HEK293T (cell line): ENCODE results near the gene RPH3AL.

Experiments used
- BHLHE40 ChIP-seq: fragments of 450-650 bp; IDR thresholded peaks from 2 replicates; pipeline ENCODE4 v1.6.1; 2016; ENCODE audit warnings: mild to moderate bottlenecking, moderate library complexity, borderline replicate concordance
- ELF4 ChIP-seq: fragments of 450-650 bp; IDR thresholded peaks from 2 replicates; pipeline ENCODE4 v1.6.1; 2017; ENCODE audit warnings: antibody characterized with exemption
- FOXA1 ChIP-seq: fragments of 450-650 bp; IDR thresholded peaks from 2 replicates; pipeline ENCODE4 v1.6.1; 2016; ENCODE audit warnings: mild to moderate bottlenecking
- FOXK2 ChIP-seq: fragments of 450-650 bp; IDR thresholded peaks from 2 replicates; pipeline ENCODE4 v1.6.1; 2016; ENCODE audit warnings: mild to moderate bottlenecking
- FOXM1 ChIP-seq: fragments of 450-650 bp; IDR thresholded peaks from 2 replicates; pipeline ENCODE4 v1.6.1; 2017; ENCODE audit warnings: mild to moderate bottlenecking, borderline replicate concordance
- LEF1 ChIP-seq: fragments of 450-650 bp; IDR thresholded peaks from 2 replicates; pipeline ENCODE4 v1.6.1; 2017; ENCODE audit warnings: mild to moderate bottlenecking, borderline replicate concordance
- SP1 ChIP-seq: fragments of 450-650 bp; IDR thresholded peaks from 2 replicates; pipeline ENCODE4 v1.6.1; 2017
- SUZ12 ChIP-seq: fragments of 450-650 bp; IDR thresholded peaks from 2 replicates; pipeline ENCODE4 v1.6.1; 2016; ENCODE audit warnings: mild to moderate bottlenecking
- TARDBP ChIP-seq: fragments of 450-650 bp; IDR thresholded peaks from 2 replicates; pipeline ENCODE4 v1.6.1; 2016
- TF ChIP-seq, protein P1 (sequence below): fragments of 450-650 bp; IDR thresholded peaks from 2 replicates; pipeline ENCODE4 v1.6.1; 2016

DNA sequence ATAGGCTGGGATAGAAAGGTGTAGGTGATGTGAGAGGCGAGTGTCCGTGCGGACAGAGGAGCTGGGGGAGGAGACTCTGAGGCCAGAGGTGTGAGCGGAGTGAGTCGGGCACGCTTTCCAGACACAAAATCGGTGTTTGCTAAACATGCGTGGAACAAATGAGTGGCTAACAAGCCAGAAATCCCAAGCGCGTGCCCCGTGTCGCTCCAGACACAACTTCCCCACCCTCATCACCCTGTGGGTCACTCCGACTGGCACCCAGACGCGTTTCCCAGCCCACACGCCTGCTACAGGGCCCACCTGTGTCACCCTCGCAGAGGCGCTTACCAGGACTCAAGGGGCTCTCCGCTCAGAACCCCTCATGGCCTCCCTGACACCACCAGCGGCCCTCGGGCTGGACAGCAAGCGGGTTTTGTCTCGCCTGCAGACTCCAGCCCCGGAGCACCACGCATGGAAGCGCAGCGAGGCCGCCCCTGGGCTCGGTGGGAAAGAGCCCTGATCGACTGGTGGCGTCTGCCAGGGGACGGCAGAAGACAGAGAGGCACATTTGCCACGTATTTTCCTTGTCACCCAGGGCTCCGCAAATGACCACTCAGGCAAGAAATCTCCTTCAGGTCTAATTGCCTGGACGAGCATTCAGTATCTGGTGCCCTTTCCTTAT lies 6.0 kb upstream of the RPH3AL start:
- TF ChIP-seq TARDBP (no peak), FOXA1 (no peak), LEF1 (no peak), FOXM1 (no peak), BHLHE40 (no peak), SP1 (no peak), ELF4 (no peak), SUZ12 (no peak), FOXK2 (no peak)
- TF ChIP-seq, protein P1, sequence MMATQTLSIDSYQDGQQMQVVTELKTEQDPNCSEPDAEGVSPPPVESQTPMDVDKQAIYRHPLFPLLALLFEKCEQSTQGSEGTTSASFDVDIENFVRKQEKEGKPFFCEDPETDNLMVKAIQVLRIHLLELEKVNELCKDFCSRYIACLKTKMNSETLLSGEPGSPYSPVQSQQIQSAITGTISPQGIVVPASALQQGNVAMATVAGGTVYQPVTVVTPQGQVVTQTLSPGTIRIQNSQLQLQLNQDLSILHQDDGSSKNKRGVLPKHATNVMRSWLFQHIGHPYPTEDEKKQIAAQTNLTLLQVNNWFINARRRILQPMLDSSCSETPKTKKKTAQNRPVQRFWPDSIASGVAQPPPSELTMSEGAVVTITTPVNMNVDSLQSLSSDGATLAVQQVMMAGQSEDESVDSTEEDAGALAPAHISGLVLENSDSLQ = no peak
